Type B pancreatic cell (in vitro differentiated cells): Measurements from ENCODE around the gene HINFP. TPM values are rescaled to one million over a fixed set of nuclear protein-coding genes. Genes with fewer than 3 reads are reported as not detected.
A peak's percentile ranks its signal among the peaks of the same experiment; 100 is the strongest.

ENCODE experiments used
- DNase-seq: peaks from one replicate; pipeline ENCODE4 v3.0.0; 2021; ENCODE audit warnings: mixed read lengths; ENCODE audit not compliant: unreplicated experiment; ENCODE audit errors: extremely low spot score
- H3K27ac Mint-ChIP-seq: 2 replicates; pipeline ENCODE4 v1.8.0; 2021; ENCODE audit warnings: mild to moderate bottlenecking, mixed read lengths
- H3K27me3 Mint-ChIP-seq: 2 replicates; pipeline ENCODE4 v1.8.0; 2021; ENCODE audit warnings: mixed read lengths
- H3K36me3 Mint-ChIP-seq: 2 replicates; pipeline ENCODE4 v1.8.0; 2021; ENCODE audit warnings: mixed read lengths
- H3K4me1 Mint-ChIP-seq: one replicate; pipeline ENCODE4 v1.8.0; 2021; ENCODE audit warnings: mixed read lengths; ENCODE audit not compliant: unreplicated experiment
- H3K4me3 Mint-ChIP-seq: 2 replicates; pipeline ENCODE4 v1.8.0; 2021; ENCODE audit warnings: mild to moderate bottlenecking, mixed read lengths
- H3K9me3 Mint-ChIP-seq: 2 replicates; pipeline ENCODE4 v1.8.0; 2021; ENCODE audit warnings: mixed read lengths
- CTCF ChIP-seq: fragments of 200-600 bp; sonication (generic); conservative IDR thresholded peaks from 2 replicates; pipeline ENCODE4 v1.5.0; 2021; ENCODE audit warnings: antibody characterized with exemption, mild to moderate bottlenecking
- total RNA-seq: library from RNA; stranded (reverse); gene quantifications from 2 replicates; pipeline ENCODE4 v1.2.1, GENCODE V29; 2021; ENCODE audit warnings: low replicate concordance

The HINFP gene
- total RNA-seq, 1 donor from 2014 or later: 33.0 TPM

DNA sequence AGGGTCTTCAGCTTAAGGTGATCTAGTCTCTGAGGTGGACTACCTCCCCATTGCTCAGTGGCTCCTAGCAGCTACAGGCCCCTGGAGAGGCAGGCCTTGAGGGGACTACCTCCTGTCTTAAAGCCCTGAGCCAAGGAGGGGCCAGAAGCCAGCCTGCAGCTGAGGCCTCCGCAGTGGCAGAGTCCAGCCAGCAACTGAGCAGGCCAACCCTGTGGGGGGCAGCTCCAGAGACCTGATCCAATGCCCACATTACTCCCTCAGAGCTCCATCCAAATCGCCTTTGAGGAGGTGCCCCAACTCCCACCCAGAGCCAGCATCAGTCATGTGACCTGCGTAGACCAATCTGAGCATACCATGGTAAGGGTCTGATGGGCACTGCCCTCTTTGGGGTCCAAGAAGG lies 11.5 kb upstream of the HINFP start:
- peak overlapping the region; percentile 89 for H3K4me3 Mint-ChIP-seq
- H3K4me1 Mint-ChIP-seq: peaks cover 22% of the 10 kb centered on the region
- TF ChIP-seq CTCF: no peak
- peaks cover 4% of the 10 kb centered on the region for H3K36me3 Mint-ChIP-seq
- no peaks in the 10 kb centered on the region for H3K9me3 Mint-ChIP-seq
- no peak for DNase-seq
- no peak overlapping the region for H3K27ac Mint-ChIP-seq
- H3K27me3 Mint-ChIP-seq: no peaks in the 10 kb centered on the region

DNA sequence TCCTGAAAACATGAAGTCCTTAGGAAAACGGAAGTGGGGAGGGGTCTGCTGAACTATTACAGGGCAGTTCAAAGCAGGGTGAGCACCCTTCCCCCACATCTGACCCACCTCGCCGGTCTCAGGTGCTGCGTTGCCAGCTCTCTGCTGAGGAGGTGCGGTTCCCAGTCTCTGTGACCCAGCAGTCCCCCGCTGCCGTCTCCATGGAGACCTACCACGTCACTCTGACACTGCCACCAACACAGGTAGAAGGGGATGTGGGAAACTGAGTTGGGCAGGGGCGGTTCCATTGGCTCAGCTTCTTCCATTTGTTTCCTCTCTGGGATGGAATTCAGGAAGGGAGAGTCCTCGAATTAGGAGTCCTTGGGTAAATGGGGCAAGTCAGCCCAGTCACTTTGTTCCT lies 10.9 kb upstream of the HINFP start:
- Mint-ChIP-seq H3K4me1 (peaks cover 22% of the 10 kb centered on the region), H3K4me3 (no peak overlapping the region), H3K9me3 (no peaks in the 10 kb centered on the region), H3K27ac (no peak overlapping the region), H3K27me3 (no peaks in the 10 kb centered on the region), H3K36me3 (peaks cover 8% of the 10 kb centered on the region)
- TF ChIP-seq CTCF: no peak
- no peak for DNase-seq

- Mint-ChIP-seq H3K36me3 (peaks cover 10% of the 10 kb centered on the region), H3K9me3 (no peaks in the 10 kb centered on the region), H3K27me3 (no peaks in the 10 kb centered on the region), H3K27ac (no peak overlapping the region), H3K4me3 (no peak overlapping the region), H3K4me1 (peaks cover 15% of the 10 kb centered on the region)
- no peak for TF ChIP-seq CTCF
- DNase-seq: no peak
Measured at GRCh38 chr11:119111361-119111925, 9.9 kb upstream of the HINFP start.

DNA sequence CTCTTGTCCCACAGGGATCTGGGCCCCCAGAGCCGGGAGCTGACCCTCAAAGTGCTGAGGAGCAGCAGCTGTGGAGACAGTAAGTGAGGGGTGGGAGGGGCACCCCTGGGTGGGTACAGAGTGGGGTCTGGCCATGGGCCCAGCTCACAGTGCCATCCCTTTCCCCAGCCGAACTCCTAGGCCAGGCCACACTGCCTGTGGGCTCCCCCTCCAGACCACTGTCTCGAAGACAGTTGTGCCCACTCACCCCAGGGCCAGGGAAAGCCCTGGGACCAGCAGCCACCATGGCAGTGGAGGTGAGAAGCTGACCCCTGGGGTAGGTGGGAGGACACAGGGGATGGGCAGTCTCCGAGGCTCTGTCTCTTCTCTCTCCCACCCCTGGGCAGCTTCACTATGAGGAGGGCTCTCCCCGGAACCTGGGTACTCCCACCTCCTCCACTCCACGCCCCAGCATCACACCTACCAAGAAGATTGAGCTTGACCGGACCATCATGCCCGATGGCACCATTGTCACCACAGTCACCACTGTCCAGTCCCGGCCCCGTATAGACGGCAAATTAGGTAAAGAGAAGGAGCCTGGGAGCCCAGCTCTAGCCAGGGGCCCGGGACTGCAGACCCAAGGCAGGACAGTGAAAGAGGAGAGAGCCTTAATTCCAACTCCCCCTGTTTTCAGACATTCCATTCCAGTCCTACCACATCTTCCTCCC lies 8.9 kb upstream of the HINFP start:
- no peaks in the 10 kb centered on the region for H3K27me3 Mint-ChIP-seq
- peaks cover 10% of the 10 kb centered on the region for H3K36me3 Mint-ChIP-seq
- TF ChIP-seq CTCF: no peak
- H3K9me3 Mint-ChIP-seq: no peaks in the 10 kb centered on the region
- peaks cover 10% of the 10 kb centered on the region for H3K4me1 Mint-ChIP-seq
- H3K27ac Mint-ChIP-seq: no peak overlapping the region
- H3K4me3 Mint-ChIP-seq: no peak overlapping the region
- no peak for DNase-seq

DNA sequence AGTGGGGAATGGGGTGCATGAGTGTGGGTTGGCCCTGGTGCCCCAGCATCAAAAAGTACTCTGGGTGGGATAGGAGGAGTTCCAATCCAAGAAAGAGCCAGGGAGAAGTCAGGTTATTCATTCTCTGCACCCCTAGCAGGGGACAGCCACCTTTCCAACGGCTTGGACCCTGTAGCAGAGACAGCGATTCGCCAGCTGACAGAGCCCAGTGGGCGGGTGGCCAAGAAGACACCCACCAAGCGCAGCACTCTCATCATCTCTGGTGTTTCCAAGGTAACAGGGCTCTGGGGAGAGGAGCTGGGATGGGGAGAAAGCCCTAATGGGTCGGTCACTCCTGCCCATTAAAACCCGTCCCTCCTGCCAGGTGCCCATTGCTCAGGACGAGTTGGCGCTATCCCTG lies 7.7 kb upstream of the HINFP start:
- no peaks in the 10 kb centered on the region for H3K9me3 Mint-ChIP-seq
- peaks cover 10% of the 10 kb centered on the region for H3K36me3 Mint-ChIP-seq
- TF ChIP-seq CTCF: no peak
- H3K27ac Mint-ChIP-seq: no peak overlapping the region
- H3K27me3 Mint-ChIP-seq: no peaks in the 10 kb centered on the region
- no peak overlapping the region for H3K4me3 Mint-ChIP-seq
- peaks cover 3% of the 10 kb centered on the region for H3K4me1 Mint-ChIP-seq
- DNase-seq: no peak
